Measurements from ENCODE around the gene SLC35B4.
"Not testable (repeated sequence)": the region's sequence is repeated elsewhere in the genome, so short reads cannot be mapped to it uniquely, and the experiment has no call there.

SLC35B4 gene

GRCh38 chr7:134331393-134331792 is 14.7 kb upstream of the SLC35B4 start:
- no peak for DNase-seq (ENCODE audit: low read depth in 2 of 2)

- DNase-seq (ENCODE audit: low read depth in 2 of 2): no peak
Observed at GRCh38 chr7:134330974-134331373, 14.2 kb upstream of the SLC35B4 start.

GRCh38 chr7:134329614-134330346 is 13.1 kb upstream of the SLC35B4 start:
- no peak for DNase-seq (ENCODE audit: low read depth in 2 of 2)

GRCh38 chr7:134328900-134329299 is 12.2 kb upstream of the SLC35B4 start:
- DNase-seq (ENCODE audit: low read depth in 2 of 2): no peak

- DNase-seq (ENCODE audit: low read depth in 2 of 2): peak; percentile 14 to 37
Observed at GRCh38 chr7:134327896-134328295, 11.2 kb upstream of the SLC35B4 start.

GRCh38 chr7:134324107-134324506 is 7.4 kb upstream of the SLC35B4 start:
- no peak for DNase-seq (ENCODE audit: low read depth in 2 of 2)

GRCh38 chr7:134320201-134320600 is 3.5 kb upstream of the SLC35B4 start:
- no peak for DNase-seq (ENCODE audit: low read depth in 2 of 2)

- DNase-seq (ENCODE audit: low read depth in 2 of 2): no peak
Observed at GRCh38 chr7:134318443-134318842, 1.7 kb upstream of the SLC35B4 start.

- no peak for DNase-seq (ENCODE audit: low read depth in 2 of 2)
Observed at GRCh38 chr7:134317434-134317833, 704 bp upstream of the SLC35B4 start.

GRCh38 chr7:134315679-134316538 is 821 bp downstream of the SLC35B4 start:
- DNase-seq (ENCODE audit: low read depth in 2 of 2): peak in 1 of 2 donors; percentile 3

- no peak for DNase-seq (ENCODE audit: low read depth in 2 of 2)
Observed at GRCh38 chr7:134313543-134313942, 3.2 kb downstream of the SLC35B4 start.

- no peak for DNase-seq (ENCODE audit: low read depth in 2 of 2)
Observed at GRCh38 chr7:134312717-134313116, 4.0 kb downstream of the SLC35B4 start.

GRCh38 chr7:134311807-134312206 is 4.9 kb downstream of the SLC35B4 start:
- DNase-seq (ENCODE audit: low read depth in 2 of 2): no peak

- DNase-seq (ENCODE audit: low read depth in 2 of 2): no peak
Observed at GRCh38 chr7:134308548-134308947, 8.2 kb downstream of the SLC35B4 start.

- DNase-seq (ENCODE audit: low read depth in 2 of 2): no peak
Observed at GRCh38 chr7:134307320-134307719, 9.4 kb downstream of the SLC35B4 start.

- DNase-seq (ENCODE audit: low read depth in 2 of 2): no peak
Observed at GRCh38 chr7:134302120-134302519, 14.6 kb downstream of the SLC35B4 start.

- DNase-seq (ENCODE audit: low read depth in 2 of 2): no peak
Observed at GRCh38 chr7:134301592-134301991, 15.1 kb downstream of the SLC35B4 start.

- no peak for DNase-seq (ENCODE audit: low read depth in 2 of 2)
Observed at GRCh38 chr7:134300988-134301387, 15.7 kb downstream of the SLC35B4 start.

- no peak for DNase-seq (ENCODE audit: low read depth in 2 of 2)
Observed at GRCh38 chr7:134298902-134299683, 17.6 kb downstream of the SLC35B4 start.

- no peak for DNase-seq (ENCODE audit: low read depth in 2 of 2)
Observed at GRCh38 chr7:134297489-134297888, 19.2 kb downstream of the SLC35B4 start.

GRCh38 chr7:134295982-134296381 is 20.7 kb downstream of the SLC35B4 start:
- DNase-seq (ENCODE audit: low read depth in 2 of 2): not testable (repeated sequence)
